ENCODE data around the gene KRTAP10-2.
A peak's percentile ranks its signal among the peaks of the same experiment; 100 is the strongest.
"Not testable (repeated sequence)": the region's sequence is repeated elsewhere in the genome, so short reads cannot be mapped to it uniquely, and the experiment has no call there.

KRTAP10-2 gene

DNA sequence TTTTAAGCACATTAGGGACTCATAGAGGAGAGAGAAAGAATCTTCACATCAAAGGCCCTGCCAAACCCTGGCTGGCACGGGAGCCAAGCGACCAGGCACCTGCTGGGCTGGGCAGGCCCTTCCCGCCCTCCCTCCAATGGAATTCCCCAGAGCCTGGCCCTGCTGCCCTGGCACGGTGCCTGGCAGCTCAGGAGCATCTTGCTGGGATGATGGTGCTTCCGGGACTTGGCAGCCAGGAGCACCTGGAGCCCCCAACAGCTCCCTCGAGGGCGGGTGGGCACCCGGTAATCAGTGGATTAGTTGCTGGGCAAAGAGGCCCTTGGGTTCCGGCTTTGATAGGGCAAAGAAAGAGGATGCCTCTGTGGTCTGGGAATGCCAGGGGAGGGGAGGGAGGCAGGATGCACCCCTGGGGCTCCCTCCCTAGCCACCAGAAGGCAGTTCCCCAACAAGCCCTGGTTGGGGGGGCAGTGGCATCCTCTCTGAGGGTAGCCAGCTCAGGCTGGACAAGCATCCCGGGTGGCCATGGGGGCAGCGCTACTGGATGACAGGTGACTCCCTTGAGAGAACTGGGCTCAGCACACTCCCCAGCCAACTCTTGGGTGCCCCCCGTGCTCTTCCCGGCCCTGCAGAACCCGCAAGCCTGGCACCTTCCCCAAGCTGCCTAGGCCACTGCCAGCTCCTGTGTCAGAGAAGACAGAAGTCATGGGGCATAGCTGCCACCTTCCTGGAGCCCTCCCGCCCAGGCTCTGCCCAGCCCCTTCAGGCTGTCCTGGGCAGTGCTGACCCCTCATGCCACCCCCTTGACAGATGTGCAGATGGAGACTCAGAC is 37.7 kb downstream of the KRTAP10-2 start:
- DNase-seq (ENCODE audit: low spot score): no peak

DNA sequence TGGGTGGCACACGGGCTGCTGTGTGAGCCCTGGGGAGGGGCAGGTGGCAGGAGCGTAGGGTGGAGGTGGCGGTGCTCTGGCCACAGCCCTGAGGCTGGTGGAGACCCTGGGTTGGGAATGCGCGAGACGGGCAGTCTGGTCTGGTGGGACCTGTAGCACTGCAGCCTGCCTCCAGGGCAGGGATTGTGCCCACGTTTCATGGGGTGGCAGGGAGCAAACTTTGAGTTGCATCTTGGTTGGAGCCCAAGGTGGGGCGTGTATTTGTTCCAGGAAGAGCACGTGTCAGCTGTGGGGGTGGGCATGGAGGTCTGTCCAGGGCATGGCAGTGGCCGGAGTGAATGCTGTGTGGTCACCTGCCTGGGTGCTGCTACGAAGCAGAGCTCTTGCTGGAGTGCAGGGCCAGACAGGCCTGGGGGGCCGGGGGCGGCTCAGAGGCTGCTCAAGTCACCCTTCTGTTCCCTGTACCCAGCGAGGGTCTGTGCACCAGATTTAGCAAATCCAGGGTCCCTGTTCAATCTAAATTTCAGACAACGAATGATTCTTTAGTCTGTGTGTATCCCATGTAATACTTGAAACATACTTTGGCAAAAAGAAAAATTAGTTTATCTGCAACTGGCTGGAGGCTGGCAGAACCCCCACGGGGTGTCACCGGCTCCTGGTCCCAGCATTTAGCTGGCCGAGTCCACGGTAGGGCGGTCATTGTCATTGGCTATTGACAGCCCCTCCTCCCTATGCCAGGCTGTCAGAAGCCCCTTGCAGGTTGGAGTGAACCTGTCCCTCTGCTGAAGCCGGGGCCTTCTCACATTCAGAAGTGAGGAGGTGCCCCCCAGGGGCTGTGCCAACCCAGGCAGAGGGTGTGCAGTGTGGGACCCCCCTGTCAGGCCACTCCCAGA is 38.6 kb downstream of the KRTAP10-2 start:
- DNase-seq (ENCODE audit: low spot score): no peak

DNA sequence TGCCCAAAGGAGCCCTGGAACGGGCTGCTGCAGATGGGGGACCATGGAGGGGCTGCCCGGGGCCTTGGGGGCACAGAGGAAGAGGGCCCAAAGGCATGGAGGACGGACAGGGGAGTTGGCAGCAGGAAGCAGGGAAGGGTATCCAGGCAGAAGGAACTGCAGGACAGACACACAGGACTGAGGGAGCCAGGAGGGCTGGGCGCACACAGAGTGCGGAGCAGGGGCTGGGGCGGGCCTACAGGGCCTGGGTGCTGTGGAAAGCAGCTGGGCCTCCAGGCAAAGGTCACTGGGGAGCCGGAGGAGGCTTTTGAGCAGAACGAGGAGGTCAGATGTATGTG is 39.4 kb downstream of the KRTAP10-2 start:
- DNase-seq (ENCODE audit: low spot score): no peak

DNA sequence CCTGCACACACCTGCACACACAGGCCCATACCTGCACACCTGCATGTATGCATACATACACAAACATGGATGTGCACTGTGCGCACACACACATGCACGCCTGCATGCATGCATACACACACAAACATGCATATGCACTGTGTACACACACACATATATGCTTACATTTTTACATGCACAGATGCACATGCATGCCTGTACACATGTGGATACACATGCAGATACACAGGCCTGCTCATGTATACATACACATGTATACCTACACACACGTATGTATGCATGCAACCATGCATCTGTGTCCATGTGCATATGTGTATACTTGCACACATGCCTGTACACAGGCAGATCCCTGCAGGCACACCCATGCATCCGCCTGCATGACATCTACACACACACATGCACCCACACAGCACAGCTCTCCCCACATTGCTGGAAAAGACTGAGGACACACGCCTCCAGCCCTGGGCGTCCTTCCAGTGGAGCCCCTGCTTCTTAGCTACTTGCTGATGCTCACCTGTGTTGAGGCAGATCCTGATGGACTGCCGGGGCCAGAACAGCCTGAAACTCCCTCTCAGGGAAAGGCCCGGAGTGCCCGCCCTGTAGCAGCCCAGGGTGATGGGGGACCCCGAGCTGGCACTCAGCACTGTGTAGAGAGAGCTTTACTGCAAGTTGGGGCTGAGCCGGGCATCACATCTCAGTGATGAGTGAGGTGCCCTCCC is 39.9 kb downstream of the KRTAP10-2 start:
- DNase-seq (ENCODE audit: low spot score): no peak

DNA sequence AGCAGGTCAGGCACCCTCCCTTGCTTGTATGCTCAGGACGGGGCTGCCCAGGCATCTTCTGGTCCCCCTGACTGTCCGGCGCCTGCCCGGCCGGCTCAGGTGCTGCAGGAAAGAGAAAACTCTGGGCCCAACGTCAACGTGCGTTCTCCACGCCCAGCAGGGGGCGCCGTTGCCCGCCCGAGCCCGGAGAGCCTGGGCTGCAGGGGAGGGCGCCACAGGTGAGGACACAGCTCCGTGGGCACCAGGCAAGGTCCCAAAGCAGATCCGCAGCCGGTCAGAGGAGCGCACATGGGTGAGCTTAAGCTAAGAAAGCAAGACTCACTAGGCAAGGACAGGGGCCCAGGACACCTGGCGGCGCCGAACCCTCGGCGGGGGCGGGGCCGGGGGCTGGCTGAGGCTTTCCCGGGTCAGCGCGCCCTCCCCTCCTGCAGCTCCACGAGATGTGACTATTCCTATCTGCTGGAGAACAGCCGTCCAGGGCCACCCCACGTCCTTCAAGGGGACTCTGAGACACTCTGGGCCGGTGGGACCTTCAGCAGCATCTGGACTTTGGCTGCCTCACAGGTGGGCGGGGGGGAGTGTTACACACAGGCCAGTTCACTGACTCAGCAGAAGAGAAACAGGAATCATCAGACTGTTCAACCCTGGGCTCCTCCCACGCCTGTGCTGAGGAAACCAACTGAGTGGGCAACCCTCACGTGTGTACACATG is 40.6 kb downstream of the KRTAP10-2 start:
- peak; percentile 90 for DNase-seq (ENCODE audit: low spot score)

DNA sequence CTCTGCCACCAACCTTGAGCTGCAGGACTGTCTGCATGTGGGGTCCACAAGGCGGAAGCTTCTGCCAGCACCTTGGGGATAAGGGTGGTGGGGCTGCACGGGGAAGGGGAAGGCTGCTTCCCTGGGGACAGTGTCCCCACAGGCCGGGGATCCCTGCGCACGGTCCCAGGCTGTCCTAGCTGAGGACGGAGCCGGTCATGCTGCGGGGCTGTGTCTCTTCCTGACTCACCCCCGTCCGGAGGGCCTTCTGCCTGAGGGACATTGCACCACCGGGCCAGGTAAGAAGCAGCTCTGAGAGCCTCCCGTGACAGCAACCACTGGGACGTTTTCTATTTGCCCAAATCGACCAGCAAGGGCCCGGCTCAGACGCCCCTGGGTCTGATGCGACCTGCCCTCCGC is 41.2 kb downstream of the KRTAP10-2 start:
- DNase-seq (ENCODE audit: low spot score): no peak

DNA sequence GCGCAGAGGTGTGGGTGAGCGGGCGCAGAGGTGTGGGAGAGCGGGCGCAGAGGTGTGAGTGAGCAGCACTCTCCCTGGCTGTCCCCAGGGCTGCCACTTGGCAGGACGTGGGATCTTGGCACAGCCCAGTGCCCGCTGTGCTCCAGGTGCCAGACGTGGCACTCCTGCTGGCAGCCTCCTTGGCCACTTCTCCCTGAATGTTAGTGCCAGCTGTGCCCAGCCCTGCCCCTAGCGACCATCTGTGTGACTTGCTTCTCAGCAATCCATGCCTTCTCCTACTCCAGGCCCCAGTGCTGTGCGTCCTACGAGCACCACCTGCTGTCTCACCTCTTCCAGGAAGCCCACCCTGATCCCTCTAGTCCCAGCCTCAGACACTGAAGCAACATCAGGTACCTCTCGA is 41.8 kb downstream of the KRTAP10-2 start:
- peak; percentile 79 for DNase-seq (ENCODE audit: low spot score)

DNA sequence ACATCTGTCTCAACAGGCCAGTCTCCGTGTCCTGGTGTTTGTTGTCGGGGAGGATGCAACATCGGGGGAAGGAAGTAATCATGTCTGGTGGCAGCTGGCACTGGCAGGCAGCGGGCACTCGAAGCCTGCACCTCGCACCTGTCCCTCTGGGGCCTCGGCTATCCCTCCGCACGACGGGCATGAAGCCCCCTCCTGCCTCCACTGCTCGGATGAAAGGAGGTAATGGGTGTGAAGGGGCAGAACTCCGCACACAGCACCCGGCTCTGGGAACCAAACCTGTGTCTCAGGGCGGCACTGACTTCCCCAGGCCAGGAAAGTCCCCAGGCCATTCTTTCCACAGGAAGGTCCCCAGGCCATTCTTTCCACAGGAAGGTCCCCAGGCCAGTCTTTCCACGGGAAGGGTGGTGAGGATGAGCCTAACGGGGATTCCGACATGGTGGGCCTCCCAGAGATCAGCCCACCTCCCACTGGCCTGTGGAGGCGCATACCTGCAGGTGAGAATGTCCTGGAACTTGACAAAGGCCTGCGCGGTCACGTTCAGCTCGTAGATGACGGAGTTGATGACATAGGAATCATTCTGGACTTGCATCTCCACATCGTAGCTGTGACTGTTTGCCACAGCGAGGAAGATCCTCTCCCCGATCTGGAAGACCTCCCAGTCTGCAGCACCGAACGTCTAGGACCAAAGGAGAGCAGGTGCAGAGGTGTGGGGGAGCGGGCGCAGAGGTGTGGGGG is 42.4 kb downstream of the KRTAP10-2 start:
- DNase-seq (ENCODE audit: low spot score): no peak

DNA sequence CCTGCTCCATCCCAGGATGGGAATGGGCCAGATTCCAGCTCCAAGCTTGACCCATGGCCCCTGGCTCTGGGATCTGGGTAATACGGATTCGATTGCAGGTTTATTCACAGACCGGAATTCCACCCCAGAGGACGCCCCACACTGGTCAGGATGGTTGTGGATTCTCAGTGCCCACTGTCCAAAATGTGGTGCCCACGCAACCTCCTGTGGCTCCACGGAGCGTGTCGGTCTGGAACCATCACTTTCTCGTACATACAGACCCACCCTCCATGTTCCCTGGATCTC is 42.9 kb downstream of the KRTAP10-2 start:
- no peak for DNase-seq (ENCODE audit: low spot score)

DNA sequence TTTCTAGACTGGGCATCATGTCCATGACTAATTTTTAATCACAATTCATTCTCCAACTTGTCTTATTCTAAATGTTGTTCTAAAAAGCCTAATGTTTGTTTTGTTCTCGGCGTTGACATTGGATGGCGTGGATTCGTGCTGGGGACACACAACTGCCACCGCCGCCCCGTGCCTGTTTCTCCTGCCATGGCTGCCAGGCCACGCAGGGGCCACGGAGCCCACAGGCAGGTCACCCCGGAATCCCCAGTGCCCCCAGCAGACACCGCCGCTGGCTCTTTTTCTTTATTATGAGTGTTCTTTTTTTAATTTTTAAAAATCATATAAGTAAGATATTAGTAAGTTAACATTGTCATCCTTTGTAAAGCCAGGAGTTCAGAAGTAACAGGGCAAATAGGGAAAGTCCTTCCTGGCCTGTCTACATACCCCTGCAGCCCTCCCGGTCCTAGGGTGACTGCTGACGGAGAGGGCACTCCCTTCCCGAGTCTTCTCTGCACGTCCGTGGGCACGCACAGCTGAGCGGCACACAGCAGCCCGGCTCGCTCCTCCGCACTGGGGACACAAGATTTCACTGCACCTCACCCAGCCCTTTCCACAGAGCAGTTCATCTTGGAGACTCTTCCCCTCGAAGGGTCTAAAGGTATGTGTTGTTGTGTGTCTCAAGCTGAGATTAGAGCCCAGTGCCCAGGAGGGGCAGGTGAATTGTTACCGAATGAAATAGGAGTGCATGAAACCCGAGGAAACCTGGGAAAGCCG is 43.5 kb downstream of the KRTAP10-2 start:
- DNase-seq (ENCODE audit: low spot score): no peak

DNA sequence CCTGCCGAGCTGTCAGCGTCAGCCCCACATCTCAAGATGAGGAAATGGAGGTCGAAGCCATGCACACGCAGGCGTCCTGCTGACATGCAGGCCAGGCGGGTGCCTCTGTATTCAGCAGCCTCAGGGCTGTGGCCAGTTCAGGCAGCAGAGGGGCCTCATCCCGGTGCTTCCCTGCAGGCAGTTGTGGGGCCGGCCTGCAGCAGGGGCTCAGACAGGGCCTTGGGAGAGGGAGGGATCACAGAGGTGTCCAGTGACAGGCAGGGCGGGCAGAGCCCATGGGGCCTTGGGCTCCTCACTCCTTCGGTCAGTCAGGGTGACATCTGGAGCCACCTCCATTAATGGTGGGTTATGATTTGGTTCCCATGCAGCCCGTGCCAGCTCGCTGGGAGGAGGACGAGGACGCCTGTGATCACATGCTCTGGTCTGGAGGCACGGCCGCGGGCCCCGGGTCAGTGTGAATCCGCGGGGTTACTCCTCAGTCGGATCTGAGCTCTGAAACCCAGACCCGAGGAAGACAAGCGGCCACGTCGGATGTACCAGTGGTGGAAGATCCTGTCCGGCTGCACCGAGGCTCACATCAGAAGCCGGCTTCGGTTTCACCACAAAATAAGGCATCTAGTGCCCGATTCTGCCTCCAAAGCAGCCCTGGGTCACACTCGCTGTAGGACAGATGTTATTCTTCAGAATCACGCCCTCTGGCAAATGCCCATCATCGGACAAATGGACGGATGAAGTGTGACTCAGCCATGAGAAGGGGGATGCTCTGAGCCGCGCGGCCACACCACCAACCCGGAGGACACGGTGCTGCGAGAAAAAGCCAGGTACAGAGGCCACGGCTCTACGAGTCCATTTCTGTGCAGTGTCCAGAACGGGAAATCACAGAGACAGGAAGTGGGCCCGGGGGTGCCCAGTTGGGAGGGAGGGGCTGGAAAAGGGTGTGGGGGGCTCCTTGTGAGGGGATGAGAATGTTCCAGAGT is 44.7 kb downstream of the KRTAP10-2 start:
- DNase-seq (ENCODE audit: low spot score): no peak

DNA sequence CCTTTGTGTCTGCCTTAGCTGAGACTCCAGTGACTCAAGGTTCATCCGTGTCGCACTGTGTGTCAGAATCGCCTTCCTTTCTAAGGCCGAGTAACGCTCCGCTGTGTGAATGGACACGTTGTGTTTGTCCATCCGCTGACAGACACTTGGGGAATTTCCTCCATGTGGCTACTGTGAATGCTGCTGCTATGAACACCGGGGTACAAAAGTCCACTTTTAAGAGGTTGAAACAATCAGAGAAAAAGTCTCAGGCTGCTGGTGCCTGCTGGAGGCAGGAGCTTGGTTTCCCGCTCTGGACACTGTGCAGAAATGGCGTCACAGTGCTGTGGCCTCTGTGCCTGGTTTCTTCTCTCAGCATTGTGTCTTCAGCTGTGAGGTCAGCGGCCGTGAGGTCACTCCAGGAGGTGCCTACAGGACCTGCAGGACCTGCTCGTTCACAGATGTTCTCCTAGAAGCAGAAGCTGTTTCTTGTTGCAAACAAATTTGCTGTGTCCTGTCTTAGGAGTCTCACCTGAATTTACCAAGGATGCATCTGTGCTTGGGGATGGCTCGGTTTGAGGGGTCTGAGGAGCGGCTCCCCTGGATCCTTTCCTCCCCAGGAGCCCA is 45.5 kb downstream of the KRTAP10-2 start:
- DNase-seq (ENCODE audit: low spot score): no peak

DNA sequence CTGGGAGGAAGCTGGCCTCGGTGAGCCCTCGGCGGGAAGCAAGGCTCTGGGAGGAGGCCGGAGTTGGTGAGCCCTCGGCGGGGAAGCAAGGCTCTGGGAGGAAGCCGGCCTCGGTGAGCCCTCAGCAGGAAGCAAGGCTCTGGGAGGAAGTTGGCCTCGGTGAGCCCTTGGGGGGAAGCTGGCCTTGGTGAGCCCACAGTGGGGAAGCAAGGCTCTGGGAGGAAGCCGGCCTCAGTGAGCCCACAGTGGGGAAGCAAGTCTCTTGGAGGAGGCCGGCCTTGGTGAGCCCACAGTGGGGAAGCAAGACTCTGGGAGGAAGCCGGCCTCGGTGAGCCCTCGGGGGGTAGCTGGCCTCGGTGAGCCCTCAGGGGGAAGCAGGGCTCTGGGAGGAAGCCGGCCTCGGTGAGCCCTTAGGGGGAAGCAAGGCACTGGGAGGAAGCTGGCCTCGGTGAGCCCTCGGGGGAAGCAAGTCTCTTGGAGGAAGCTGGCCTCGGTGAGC is 47.4 kb downstream of the KRTAP10-2 start:
- no peak for DNase-seq (ENCODE audit: low spot score)

DNA sequence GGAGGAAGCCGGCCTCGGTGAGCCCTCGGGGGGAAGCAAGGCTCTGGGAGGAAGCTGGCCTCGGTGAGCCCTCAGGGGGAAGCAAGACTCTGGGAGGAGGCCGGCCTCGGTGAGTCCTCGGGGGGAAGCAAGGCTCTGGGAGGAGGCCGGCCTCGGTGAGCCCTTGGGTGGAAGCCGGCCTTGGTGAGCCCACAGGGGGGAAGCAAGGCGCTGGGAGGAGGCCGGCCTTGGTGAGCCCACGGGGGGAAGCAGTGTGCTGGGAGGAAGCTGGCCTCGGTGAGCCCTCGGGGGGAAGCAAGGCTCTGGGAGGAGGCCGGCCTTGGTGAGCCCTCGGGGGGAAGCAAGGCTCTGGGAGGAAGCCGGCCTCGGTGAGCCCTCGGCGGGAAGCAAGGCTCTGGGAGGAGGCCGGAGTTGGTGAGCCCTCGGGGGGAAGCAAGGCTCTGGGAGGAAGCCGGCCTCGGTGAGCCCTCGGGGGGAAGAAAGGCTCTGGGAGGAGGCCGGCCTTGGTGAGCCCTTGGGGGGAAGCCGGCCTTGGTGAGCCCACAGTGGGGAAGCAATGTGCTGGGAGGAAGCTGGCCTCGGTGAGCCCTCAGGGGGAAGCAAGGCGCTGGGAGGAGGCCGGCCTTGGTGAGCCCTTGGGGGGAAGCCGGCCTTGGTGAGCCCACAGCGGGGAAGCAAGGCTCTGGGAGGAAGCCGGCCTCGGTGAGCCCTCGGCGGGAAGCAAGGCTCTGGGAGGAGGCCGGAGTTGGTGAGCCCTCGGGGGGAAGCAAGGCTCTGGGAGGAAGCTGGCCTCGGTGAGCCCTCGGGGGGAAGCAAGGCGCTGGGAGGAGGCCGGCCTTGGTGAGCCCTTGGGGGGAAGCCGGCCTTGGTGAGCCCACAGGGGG is 48.1 kb downstream of the KRTAP10-2 start:
- not testable (repeated sequence) for DNase-seq (ENCODE audit: low spot score)

DNA sequence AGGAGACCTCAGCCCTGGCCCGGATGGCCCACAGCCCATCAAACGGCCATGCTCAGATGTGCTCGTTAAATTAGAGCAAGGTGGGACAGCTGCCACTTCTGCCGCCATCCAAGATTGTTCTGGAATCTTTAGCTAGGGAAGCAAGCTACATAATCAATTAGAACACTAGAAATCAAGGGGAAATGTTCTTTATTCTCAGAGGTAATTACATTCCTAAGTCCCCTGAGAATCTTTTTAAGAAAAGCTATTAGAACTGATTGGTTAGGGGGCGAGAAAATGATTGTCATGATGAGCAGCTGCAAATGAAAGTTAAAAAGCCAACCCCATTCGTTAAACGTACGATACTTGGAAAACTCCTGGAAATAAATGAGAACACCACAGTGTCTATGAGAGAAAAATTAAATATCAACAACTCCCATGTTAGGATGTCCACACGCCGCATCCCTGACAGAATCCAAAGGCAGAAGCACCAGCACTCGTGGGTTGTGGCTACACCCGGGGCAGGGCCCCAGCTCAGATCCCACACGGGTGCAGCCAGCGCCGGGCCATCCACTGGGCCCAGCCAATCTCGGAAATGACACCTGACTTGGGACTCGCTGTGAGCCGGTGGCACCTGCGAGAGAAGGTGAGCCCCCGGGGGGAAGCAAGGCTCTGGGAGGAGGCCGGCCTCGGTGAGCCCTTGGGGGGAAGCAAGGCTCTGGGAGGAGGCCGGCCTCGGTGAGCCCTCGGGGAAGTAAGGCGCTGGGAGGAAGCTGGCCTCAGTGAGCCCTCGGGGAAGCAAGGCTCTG is 48.9 kb downstream of the KRTAP10-2 start:
- no peak for DNase-seq (ENCODE audit: low spot score)
